Mesenchymal stem cell (in vitro differentiated cells and primary cell): ENCODE measurements around the gene LAMA4.
A peak's percentile ranks its signal among the peaks of the same experiment; 100 is the strongest.

ENCODE experiments used
- DNase-seq: peaks from one replicate; pipeline ENCODE4 v3.0.0-alpha.2; 2013
- H2AFZ ChIP-seq: one replicate; pipeline ENCODE4 v1.6.1; 2013; ENCODE audit warnings: low read depth, mild to moderate bottlenecking, control low read depth, inconsistent platforms, low read length, moderate library complexity
- H2AK5ac ChIP-seq: 2 replicates; pipeline ENCODE4 v1.6.1; 2013; ENCODE audit warnings: low read length, moderate library complexity, mild to moderate bottlenecking, inconsistent platforms; ENCODE audit not compliant: severe bottlenecking
- H2BK120ac ChIP-seq: one replicate; pipeline ENCODE4 v1.6.1; 2013; ENCODE audit warnings: low read depth, mild to moderate bottlenecking, inconsistent platforms, low read length, moderate library complexity
- H2BK12ac ChIP-seq, 2 experiments: one replicate each; pipeline ENCODE4 v1.6.1; 2013; ENCODE audit warnings: inconsistent platforms in 2 of 2, low read length in 2 of 2, mild to moderate bottlenecking in 2 of 2, moderate library complexity in 2 of 2, control low read depth in 1 of 2
- H2BK15ac ChIP-seq: one replicate; pipeline ENCODE4 v1.6.1; 2013; ENCODE audit warnings: mild to moderate bottlenecking, low read depth, inconsistent platforms; ENCODE audit not compliant: poor library complexity, severe bottlenecking
- H2BK5ac ChIP-seq: 2 replicates; pipeline ENCODE4 v1.6.1; 2013; ENCODE audit warnings: low read depth, mild to moderate bottlenecking, low read length, control low read depth, inconsistent platforms; ENCODE audit not compliant: poor library complexity, severe bottlenecking
- H3K14ac ChIP-seq, 2 experiments: one replicate each; pipeline ENCODE4 v1.6.1; 2013; ENCODE audit warnings: inconsistent platforms in 2 of 2, low read length in 2 of 2, control low read depth in 1 of 2, mild to moderate bottlenecking in 1 of 2, moderate library complexity in 1 of 2
- H3K18ac ChIP-seq, 2 experiments: one replicate each; pipeline ENCODE4 v1.6.1; 2013; ENCODE audit warnings: inconsistent platforms in 2 of 2, low read length in 2 of 2, control low read depth in 1 of 2, low read depth in 1 of 2, mild to moderate bottlenecking in 1 of 2
- H3K23ac ChIP-seq, 2 experiments: one replicate each; pipeline ENCODE4 v1.6.1; 2013; ENCODE audit warnings: inconsistent platforms in 2 of 2, low read length in 2 of 2, mild to moderate bottlenecking in 2 of 2, moderate library complexity in 2 of 2, control low read depth in 1 of 2
- H3K27ac ChIP-seq: 2 replicates; pipeline ENCODE4 v1.5.1; 2013; ENCODE audit warnings: mild to moderate bottlenecking, moderate library complexity, low read length, control low read depth, inconsistent platforms; ENCODE audit not compliant: poor library complexity, severe bottlenecking
- H3K27me3 ChIP-seq, 2 experiments: 2 replicates each; pipeline versions ENCODE4 v1.6.1 to v1.7.0; 2013; ENCODE audit warnings: low read length in 2 of 2, mild to moderate bottlenecking in 2 of 2, moderate library complexity in 2 of 2, control low read depth in 1 of 2, inconsistent platforms in 1 of 2; ENCODE audit not compliant: control insufficient read depth in 1 of 2, insufficient read depth in 1 of 2
- H3K36me3 ChIP-seq, 2 experiments: 2 replicates each; pipeline versions ENCODE4 v1.6.1 to v1.7.0; 2013; ENCODE audit warnings: low read length in 2 of 2, control low read depth in 1 of 2, inconsistent platforms in 1 of 2, low read depth in 1 of 2, mild to moderate bottlenecking in 1 of 2; ENCODE audit not compliant: insufficient read depth in 2 of 2, control insufficient read depth in 1 of 2
- H3K4ac ChIP-seq, 2 experiments: one replicate each; pipeline ENCODE4 v1.6.1; 2013; ENCODE audit warnings: inconsistent platforms in 2 of 2, low read length in 2 of 2, mild to moderate bottlenecking in 2 of 2, moderate library complexity in 2 of 2, control low read depth in 1 of 2, low read depth in 1 of 2
- H3K4me1 ChIP-seq: 2 replicates; pipeline ENCODE4 v1.6.1; 2013; ENCODE audit warnings: low read depth, low read length, control low read depth; ENCODE audit not compliant: control insufficient read depth, insufficient read depth
- H3K4me2 ChIP-seq: 2 replicates; pipeline ENCODE4 v1.6.1; 2013; ENCODE audit warnings: low read length, mild to moderate bottlenecking, inconsistent platforms; ENCODE audit not compliant: poor library complexity, severe bottlenecking
- H3K4me3 ChIP-seq, 2 experiments: 2 replicates each; pipeline versions ENCODE4 v1.5.1 to v1.7.0; 2013; ENCODE audit warnings: low read length in 2 of 2, mild to moderate bottlenecking in 2 of 2, control low read depth in 1 of 2, low read depth in 1 of 2; ENCODE audit not compliant: insufficient read depth in 1 of 2
- H3K79me1 ChIP-seq: replicated peaks from 2 replicates; pipeline ENCODE4 v1.6.1; 2013; ENCODE audit warnings: mild to moderate bottlenecking, control low read depth, low read length, inconsistent platforms; ENCODE audit not compliant: poor library complexity, severe bottlenecking
- H3K9ac ChIP-seq: 2 replicates; pipeline ENCODE4 v1.7.0; 2013; ENCODE audit warnings: mild to moderate bottlenecking, low read length, moderate library complexity
- H3K9me3 ChIP-seq: 2 replicates; pipeline ENCODE4 v1.7.0; 2013; ENCODE audit warnings: mild to moderate bottlenecking, low read length; ENCODE audit not compliant: control insufficient read depth
- H4K8ac ChIP-seq: one replicate; pipeline ENCODE4 v1.6.1; 2013; ENCODE audit warnings: inconsistent platforms, mild to moderate bottlenecking, low read length, moderate library complexity
- H4K91ac ChIP-seq: one replicate; pipeline ENCODE4 v1.6.1; 2013; ENCODE audit warnings: mild to moderate bottlenecking, low read length, inconsistent platforms
- WGBS: methylation state at CpG from one replicate; pipeline ENCODE4 v1.1.7; 2013; ENCODE audit warnings: mixed read lengths; 5-methylcytosine and 5-hydroxymethylcytosine counted together

LAMA4 gene

DNA sequence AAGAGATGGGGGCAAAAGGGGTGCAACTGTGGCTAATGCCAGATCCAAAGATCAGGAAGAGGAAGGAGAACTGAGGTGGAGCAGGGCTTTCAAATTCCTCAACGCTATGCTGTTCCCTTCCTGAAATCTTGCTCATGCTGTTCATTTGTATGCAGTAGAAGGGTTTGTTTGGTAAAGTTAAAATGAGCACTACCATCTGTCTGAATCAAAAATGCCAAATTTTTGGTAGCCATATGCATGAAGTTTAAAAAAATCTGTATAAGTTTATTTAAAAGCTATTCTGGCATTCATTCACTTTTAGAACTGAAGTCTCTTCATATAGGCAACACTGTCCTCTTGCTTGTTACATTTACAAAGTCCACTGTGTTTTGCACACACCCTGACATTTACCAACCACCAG is 84.8 kb downstream of the LAMA4 start:
- Histone ChIP-seq H3K23ac (no peak overlapping the region), H2BK15ac (no peak overlapping the region), H3K27me3 (peaks cover 0 to 7% of the 10 kb centered on the region in 2 experiments), H3K4ac (no peak overlapping the region), H4K8ac (no peak overlapping the region), H3K18ac (no peak overlapping the region), H3K9ac (no peak overlapping the region), H3K9me3 (no peaks in the 10 kb centered on the region), H2AFZ (no peak overlapping the region), H2BK120ac (no peak overlapping the region), H3K4me3 (no peak overlapping the region), H2BK12ac (no peak overlapping the region), H3K4me1 (no peaks in the 10 kb centered on the region), H3K36me3 (peaks cover 0 to 98% of the 10 kb centered on the region in 2 experiments), H3K79me1 (no peaks in the 10 kb centered on the region), H4K91ac (no peak overlapping the region), H2BK5ac (no peak overlapping the region), H3K4me2 (no peak overlapping the region), H3K14ac (no peak overlapping the region), H2AK5ac (no peak overlapping the region), H3K27ac (no peak overlapping the region)
- WGBS = 93% methylated on average over 1 of the region's 1 CpG
- DNase-seq = no peak

- Histone ChIP-seq H3K4me1 (no peaks in the 10 kb centered on the region), H3K23ac (no peak overlapping the region), H2BK5ac (no peak overlapping the region), H3K14ac (no peak overlapping the region), H4K91ac (no peak overlapping the region), H3K36me3 (peaks cover 0 to 97% of the 10 kb centered on the region in 2 experiments), H3K4me3 (no peak overlapping the region), H3K9ac (no peak overlapping the region), H3K18ac (no peak overlapping the region), H3K27me3 (peaks cover 0 to under 1% of the 10 kb centered on the region in 2 experiments), H3K79me1 (no peaks in the 10 kb centered on the region), H3K27ac (no peak overlapping the region), H3K4ac (no peak overlapping the region), H3K4me2 (no peak overlapping the region), H2BK15ac (no peak overlapping the region), H2AK5ac (no peak overlapping the region), H4K8ac (no peak overlapping the region), H2AFZ (no peak overlapping the region), H2BK12ac (no peak overlapping the region), H3K9me3 (no peaks in the 10 kb centered on the region), H2BK120ac (no peak overlapping the region)
- DNase-seq = peak; percentile 71
- 35% methylated on average over 20 of the region's 21 CpGs for WGBS
These were observed 90.8 kb downstream of the LAMA4 start for GRCh38 chr6:112163295-112164257.

DNA sequence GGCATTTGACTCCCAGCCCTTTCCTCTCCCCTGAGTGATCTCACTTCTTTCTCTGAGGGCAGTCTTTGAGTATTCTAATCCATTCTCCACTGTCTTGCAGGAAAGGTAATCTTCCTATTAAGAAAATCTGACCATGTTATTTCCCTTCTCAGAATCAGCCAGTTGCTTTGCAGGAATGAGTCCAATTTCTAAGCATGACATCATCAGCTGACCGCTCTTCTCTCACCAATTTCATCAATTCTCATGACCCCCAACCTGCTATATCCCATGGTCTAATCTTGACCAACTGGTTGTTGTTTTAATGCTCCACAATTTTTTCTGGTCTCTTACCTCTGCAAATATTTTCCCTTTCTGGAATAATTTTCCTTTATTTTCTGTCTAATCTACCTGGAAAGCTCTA is 93.6 kb downstream of the LAMA4 start:
- H2AK5ac ChIP-seq = no peak overlapping the region
- no peaks in the 10 kb centered on the region for H3K4me1 ChIP-seq
- no peak overlapping the region for H3K4me3 ChIP-seq
- DNase-seq = no peak
- H3K18ac ChIP-seq = no peak overlapping the region
- H3K79me1 ChIP-seq = no peaks in the 10 kb centered on the region
- no peak overlapping the region for H2BK15ac ChIP-seq
- H3K14ac ChIP-seq = no peak overlapping the region
- H3K27me3 ChIP-seq = no peaks in the 10 kb centered on the region
- no peak overlapping the region for H3K27ac ChIP-seq
- H3K4me2 ChIP-seq = no peak overlapping the region
- H4K8ac ChIP-seq = no peak overlapping the region
- H3K36me3 ChIP-seq = peaks cover 0 to 99% of the 10 kb centered on the region in 2 experiments
- H3K23ac ChIP-seq = no peak overlapping the region
- H2BK5ac ChIP-seq = no peak overlapping the region
- no peak overlapping the region for H3K4ac ChIP-seq
- no peak overlapping the region for H4K91ac ChIP-seq
- 100% methylated on average over 1 of the region's 1 CpG for WGBS
- H3K9me3 ChIP-seq = no peaks in the 10 kb centered on the region
- H2BK12ac ChIP-seq = no peak overlapping the region
- H2AFZ ChIP-seq = no peak overlapping the region
- no peak overlapping the region for H3K9ac ChIP-seq
- no peak overlapping the region for H2BK120ac ChIP-seq

GRCh38 chr6:112156668-112157067 is 97.7 kb downstream of the LAMA4 start:
- Histone ChIP-seq H3K4me1 (no peaks in the 10 kb centered on the region), H3K27ac (no peak overlapping the region), H3K9ac (peak overlapping the region; percentile 16), H2BK5ac (no peak overlapping the region), H2AK5ac (no peak overlapping the region), H2AFZ (no peak overlapping the region), H4K91ac (no peak overlapping the region), H2BK120ac (no peak overlapping the region), H3K27me3 (no peaks in the 10 kb centered on the region), H3K9me3 (no peaks in the 10 kb centered on the region), H3K14ac (no peak overlapping the region), H3K4me2 (no peak overlapping the region), H3K23ac (no peak overlapping the region), H3K18ac (no peak overlapping the region), H2BK12ac (no peak overlapping the region), H3K4ac (no peak overlapping the region), H2BK15ac (no peak overlapping the region), H3K36me3 (peaks cover 0 to 100% of the 10 kb centered on the region in 2 experiments), H4K8ac (no peak overlapping the region), H3K79me1 (no peaks in the 10 kb centered on the region), H3K4me3 (no peak overlapping the region)
- 93% methylated on average over 3 of the region's 4 CpGs for WGBS
- DNase-seq = no peak
